IPS-18a (cell line): ENCODE measurements around the gene PXDN.
"Not testable (repeated sequence)": the region's sequence is repeated elsewhere in the genome, so short reads cannot be mapped to it uniquely, and the experiment has no call there.

Experiments used
- H3K27ac ChIP-seq: one replicate; pipeline ENCODE4 v1.5.1; 2013; ENCODE audit warnings: low read length
- H3K27me3 ChIP-seq: one replicate; pipeline ENCODE4 v1.6.1; 2013; ENCODE audit warnings: mild to moderate bottlenecking, low read length; ENCODE audit not compliant: control insufficient read depth, insufficient read depth
- H3K36me3 ChIP-seq: one replicate; pipeline ENCODE4 v1.6.1; 2013; ENCODE audit warnings: low read depth, low read length; ENCODE audit not compliant: control insufficient read depth
- H3K4me1 ChIP-seq: one replicate; pipeline ENCODE4 v1.6.1; 2013; ENCODE audit warnings: low read depth, low read length; ENCODE audit not compliant: control insufficient read depth
- H3K4me3 ChIP-seq: one replicate; pipeline ENCODE4 v1.5.1; 2013; ENCODE audit warnings: low read length
- H3K9ac ChIP-seq: one replicate; pipeline ENCODE4 v1.6.1; 2013; ENCODE audit warnings: mild to moderate bottlenecking, low read length, moderate library complexity
- H3K9me3 ChIP-seq: one replicate; pipeline ENCODE4 v1.6.1; 2013; ENCODE audit warnings: low read depth, low read length; ENCODE audit not compliant: control insufficient read depth

The PXDN gene

GRCh38 chr2:1772471-1773267 lies 28.4 kb upstream of the PXDN start:
- Histone ChIP-seq H3K9ac (no peak overlapping the region), H3K4me1 (peaks cover 3% of the 10 kb centered on the region), H3K36me3 (no peaks in the 10 kb centered on the region), H3K27me3 (no peaks in the 10 kb centered on the region), H3K27ac (no peak overlapping the region), H3K4me3 (no peak overlapping the region), H3K9me3 (no peaks in the 10 kb centered on the region)

DNA sequence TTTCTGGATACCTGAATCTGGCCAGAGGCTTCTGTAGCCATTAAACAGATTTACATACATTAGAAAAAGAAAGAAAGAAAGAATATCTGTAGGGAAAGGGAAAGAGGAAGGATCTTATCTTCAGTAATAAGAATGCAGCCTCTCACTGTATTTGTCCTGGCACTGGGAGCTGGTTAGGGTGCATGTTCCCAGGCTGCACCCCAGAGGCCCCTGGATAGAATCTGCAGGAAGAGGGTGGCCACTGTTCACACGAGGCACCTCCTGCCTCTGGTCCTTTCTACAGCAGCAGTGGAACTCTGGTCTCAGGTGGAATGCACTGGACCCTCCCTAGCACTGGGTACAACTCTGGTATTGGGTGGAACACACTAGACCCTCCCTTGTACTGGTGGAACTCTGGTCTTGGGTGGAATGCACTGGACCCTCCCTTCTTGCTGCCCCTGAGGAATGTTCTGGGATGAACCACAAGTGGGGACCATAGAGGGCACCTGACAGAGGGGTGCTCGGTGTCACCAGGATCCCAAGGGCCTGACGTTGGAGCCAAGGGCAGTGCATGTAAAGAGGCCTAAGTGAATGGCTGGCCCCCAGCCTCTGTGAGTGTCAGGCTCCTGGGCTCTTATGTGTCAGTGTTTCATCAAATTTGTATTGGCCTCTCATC lies 27.4 kb upstream of the PXDN start:
- H3K4me3 ChIP-seq, result no peak overlapping the region
- no peak overlapping the region for H3K9ac ChIP-seq
- peaks cover 8% of the 10 kb centered on the region for H3K4me1 ChIP-seq
- no peaks in the 10 kb centered on the region for H3K9me3 ChIP-seq
- H3K27me3 ChIP-seq, result no peaks in the 10 kb centered on the region
- no peak overlapping the region for H3K27ac ChIP-seq
- no peaks in the 10 kb centered on the region for H3K36me3 ChIP-seq

DNA sequence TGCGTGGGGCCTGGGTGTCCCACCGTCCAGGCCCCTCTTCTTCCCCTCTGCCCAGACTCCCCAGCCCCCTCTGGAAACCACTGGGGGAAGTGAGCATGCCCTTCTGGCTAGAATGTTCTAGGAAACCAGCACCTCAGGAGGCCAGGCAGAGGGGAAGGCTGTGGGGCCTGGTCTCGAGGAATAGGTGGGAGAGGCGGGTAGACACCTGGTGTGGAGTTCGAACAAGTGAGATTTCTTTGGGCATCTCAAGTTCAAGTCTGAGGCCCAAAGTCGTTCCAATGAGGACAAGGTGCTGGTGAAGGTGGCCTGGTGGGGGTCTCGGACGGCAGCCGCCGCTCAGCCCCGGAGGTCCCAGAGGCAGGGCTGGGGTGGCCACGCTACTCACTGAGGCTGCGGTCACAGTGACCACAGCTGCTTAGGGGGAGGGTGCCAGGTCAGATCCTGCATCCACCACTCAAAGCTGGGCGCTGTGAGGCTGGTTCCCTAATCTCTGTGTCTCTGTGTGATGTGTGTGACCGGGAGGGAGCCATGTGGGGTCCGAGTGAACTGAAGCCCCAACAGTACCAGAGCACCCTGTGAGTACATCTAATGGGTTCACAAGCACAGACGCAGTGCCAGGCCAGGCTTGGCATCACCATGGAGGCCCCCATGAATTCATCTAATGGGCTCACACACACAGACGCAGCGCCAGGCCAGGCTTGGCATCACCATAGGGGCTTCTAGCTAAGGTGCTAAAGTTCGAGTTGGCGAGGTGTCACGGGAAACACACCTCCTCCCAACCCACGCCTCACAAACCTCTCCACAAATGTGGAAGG lies 26.5 kb upstream of the PXDN start:
- no peaks in the 10 kb centered on the region for H3K9me3 ChIP-seq
- peaks cover 8% of the 10 kb centered on the region for H3K4me1 ChIP-seq
- no peaks in the 10 kb centered on the region for H3K27me3 ChIP-seq
- no peak overlapping the region for H3K4me3 ChIP-seq
- H3K27ac ChIP-seq, result no peak overlapping the region
- H3K9ac ChIP-seq, result no peak overlapping the region
- H3K36me3 ChIP-seq, result no peaks in the 10 kb centered on the region

GRCh38 chr2:1769703-1770422 lies 25.5 kb upstream of the PXDN start:
- Histone ChIP-seq H3K27ac (no peak overlapping the region), H3K4me1 (peaks cover 8% of the 10 kb centered on the region), H3K36me3 (no peaks in the 10 kb centered on the region), H3K27me3 (no peaks in the 10 kb centered on the region), H3K4me3 (no peak overlapping the region), H3K9me3 (no peaks in the 10 kb centered on the region), H3K9ac (no peak overlapping the region)

- Histone ChIP-seq H3K4me3 (no peak overlapping the region), H3K27ac (no peak overlapping the region), H3K4me1 (peaks cover 8% of the 10 kb centered on the region), H3K9me3 (no peaks in the 10 kb centered on the region), H3K27me3 (no peaks in the 10 kb centered on the region), H3K36me3 (no peaks in the 10 kb centered on the region), H3K9ac (no peak overlapping the region)
Measured at GRCh38 chr2:1767939-1768691, 23.8 kb upstream of the PXDN start.

DNA sequence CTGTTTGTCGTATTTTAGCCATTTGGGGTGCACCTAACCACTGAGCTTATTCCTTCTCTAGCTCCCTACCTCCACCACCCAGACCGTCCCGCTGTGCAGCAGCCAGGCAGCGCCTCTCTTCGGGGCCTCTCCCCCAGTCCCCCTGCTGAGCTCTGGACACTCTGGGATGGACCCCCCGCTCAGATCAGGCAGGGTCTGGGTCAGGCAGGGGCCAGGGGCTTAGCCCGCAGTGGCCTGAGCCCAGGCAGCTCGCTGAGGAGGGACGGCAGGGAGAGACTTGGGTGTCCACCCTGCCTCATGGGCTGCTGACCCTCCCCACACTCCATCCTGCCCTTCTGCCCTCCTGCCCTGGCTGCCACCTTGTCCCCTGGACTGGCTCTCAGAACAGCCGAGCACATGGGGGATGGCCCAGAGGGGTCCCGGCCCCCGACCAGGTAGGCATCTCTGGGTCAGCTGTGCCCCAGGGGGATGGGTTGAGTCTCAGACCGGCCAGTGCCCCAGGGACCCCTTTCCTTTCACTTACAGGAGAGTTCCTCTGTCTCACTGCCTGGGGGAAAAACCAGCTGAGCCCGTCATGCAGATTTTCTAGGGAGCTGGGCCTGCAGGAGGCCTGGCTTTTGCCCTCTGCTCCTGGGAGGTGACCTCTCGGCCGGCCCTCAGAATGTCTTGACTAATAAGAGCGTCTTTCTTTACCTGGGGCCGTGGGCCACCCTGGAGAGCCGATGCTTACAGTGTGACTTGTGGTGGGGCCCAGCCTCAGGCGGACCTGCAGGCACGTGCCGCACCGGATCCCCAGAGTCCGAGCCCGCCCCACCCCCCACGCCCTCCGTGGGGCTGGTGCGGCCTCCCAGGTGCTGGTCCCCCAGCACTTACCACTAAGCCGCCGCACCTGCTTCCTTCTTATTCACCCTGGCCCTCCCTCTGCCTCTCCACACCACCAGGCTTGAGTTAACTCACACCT lies 22.8 kb upstream of the PXDN start:
- no peaks in the 10 kb centered on the region for H3K9me3 ChIP-seq
- no peak overlapping the region for H3K4me3 ChIP-seq
- H3K27me3 ChIP-seq, result no peaks in the 10 kb centered on the region
- H3K9ac ChIP-seq, result no peak overlapping the region
- H3K36me3 ChIP-seq, result no peaks in the 10 kb centered on the region
- H3K4me1 ChIP-seq, result peaks cover 8% of the 10 kb centered on the region
- H3K27ac ChIP-seq, result no peak overlapping the region

GRCh38 chr2:1766425-1766824 lies 22.1 kb upstream of the PXDN start:
- Histone ChIP-seq H3K27ac (no peak overlapping the region), H3K36me3 (no peaks in the 10 kb centered on the region), H3K27me3 (no peaks in the 10 kb centered on the region), H3K4me3 (no peak overlapping the region), H3K9me3 (no peaks in the 10 kb centered on the region), H3K9ac (no peak overlapping the region), H3K4me1 (peaks cover 7% of the 10 kb centered on the region)

DNA sequence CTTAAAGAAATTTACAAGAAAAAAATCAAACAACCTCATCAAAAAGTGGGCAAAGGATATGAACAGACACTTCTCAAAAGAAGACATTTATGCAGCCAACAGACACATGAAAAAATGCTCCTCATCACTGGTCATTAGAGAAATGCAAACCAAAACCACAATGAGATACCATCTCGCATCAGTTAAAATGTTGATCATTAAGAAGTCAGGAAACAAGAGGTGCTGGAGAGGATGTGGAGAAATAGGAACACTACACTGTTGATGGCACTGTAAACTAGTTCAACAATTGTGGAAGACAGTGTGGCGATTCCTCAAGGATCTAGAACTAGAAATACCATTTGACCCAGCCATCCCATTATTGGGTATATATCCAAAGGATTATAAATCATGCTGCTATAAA lies 20.9 kb upstream of the PXDN start:
- H3K9me3 ChIP-seq, H3K4me3 ChIP-seq, H3K36me3 ChIP-seq, H3K27ac ChIP-seq, H3K4me1 ChIP-seq, H3K27me3 ChIP-seq, H3K9ac ChIP-seq: not testable (repeated sequence)

DNA sequence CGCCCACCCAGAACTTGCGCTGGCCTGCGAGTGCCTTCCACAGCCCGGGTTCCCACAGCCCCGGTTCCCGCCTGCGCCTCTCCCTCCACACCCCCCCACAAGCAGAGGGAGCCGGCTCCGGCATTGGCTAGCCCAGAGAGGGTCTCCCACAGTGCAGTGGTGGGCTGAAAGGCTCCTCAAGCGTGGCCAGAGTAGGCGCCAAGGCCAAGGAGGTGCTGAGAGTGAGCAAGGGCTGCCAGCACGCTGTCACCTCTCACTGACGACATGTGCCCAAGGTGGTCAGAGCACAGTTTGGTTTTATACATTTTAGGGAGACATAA lies 15.3 kb upstream of the PXDN start:
- no peak overlapping the region for H3K9ac ChIP-seq
- H3K4me1 ChIP-seq, result no peaks in the 10 kb centered on the region
- H3K4me3 ChIP-seq, result no peak overlapping the region
- H3K27me3 ChIP-seq, result no peaks in the 10 kb centered on the region
- no peaks in the 10 kb centered on the region for H3K9me3 ChIP-seq
- no peaks in the 10 kb centered on the region for H3K36me3 ChIP-seq
- no peak overlapping the region for H3K27ac ChIP-seq
